Measurements from ENCODE around the gene OR5M11.
"Not testable (repeated sequence)": the region's sequence is repeated elsewhere in the genome, so short reads cannot be mapped to it uniquely, and the experiment has no call there.

The OR5M11 gene

DNA sequence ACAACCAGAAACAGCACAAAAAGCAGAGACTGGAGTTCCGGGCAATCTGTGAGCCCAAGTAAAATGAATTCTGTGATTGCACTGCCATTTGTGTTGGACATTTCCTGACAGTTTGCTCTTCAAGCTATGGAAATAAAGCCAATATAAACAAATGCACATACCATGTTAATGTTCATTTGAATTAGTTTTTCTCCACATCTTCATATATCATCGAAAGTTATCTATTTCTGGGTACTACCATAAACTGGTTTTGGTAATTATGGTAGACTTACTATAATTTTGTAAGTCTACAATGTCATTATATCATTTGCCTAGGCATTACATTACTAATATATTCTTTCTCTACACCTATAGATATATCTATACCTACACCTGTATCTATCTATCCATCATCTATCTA, at the start of gene OR5M11:
Gene OR5M11, minus strand, starts transcription at position 101 of the 400 bp plus-strand sequence. Its CDS starts 0 bp downstream, at position 101.
- Histone ChIP-seq H3F3A (ENCODE audit: control insufficient read depth, insufficient read depth) (no peaks in the 10 kb centered on the region), H3K36me3 (ENCODE audit: control insufficient read depth, low read length) (no peaks in the 10 kb centered on the region), H3K79me2 (ENCODE audit: control insufficient read depth, low read length) (no peaks in the 10 kb centered on the region), H3K9me2 (replicated peaks; ENCODE audit: control insufficient read depth, low read length) (no peaks in the 10 kb centered on the region), H3K4me2 (ENCODE audit: low read length) (no peak within 1 kb of the TSS), H3K9me3 (ENCODE audit: control insufficient read depth, insufficient read depth, low read length) (no peaks in the 10 kb centered on the region), H3K27ac (ENCODE audit: low read depth, low read length) (no peak within 1 kb of the TSS), H3K27me3 (ENCODE audit: control insufficient read depth, low read length) (no peaks in the 10 kb centered on the region), H3K4me1 (ENCODE audit: control insufficient read depth, low read length) (no peaks in the 10 kb centered on the region), H4K20me1 (ENCODE audit: control insufficient read depth, insufficient read depth, low read depth, low read length) (no peaks in the 10 kb centered on the region), H3K4me3 (ENCODE audit: low read length) (no peak within 1 kb of the TSS)
- no peak for TF ChIP-seq EZH2phosphoT487 (IDR thresholded peaks at IDR 0.05; ENCODE audit: borderline replicate concordance, low read length)
- no peak for TF ChIP-seq CTCF (IDR thresholded peaks at IDR 0.05; ENCODE audit: low read depth, low read length, poor library complexity, severe bottlenecking)

DNA sequence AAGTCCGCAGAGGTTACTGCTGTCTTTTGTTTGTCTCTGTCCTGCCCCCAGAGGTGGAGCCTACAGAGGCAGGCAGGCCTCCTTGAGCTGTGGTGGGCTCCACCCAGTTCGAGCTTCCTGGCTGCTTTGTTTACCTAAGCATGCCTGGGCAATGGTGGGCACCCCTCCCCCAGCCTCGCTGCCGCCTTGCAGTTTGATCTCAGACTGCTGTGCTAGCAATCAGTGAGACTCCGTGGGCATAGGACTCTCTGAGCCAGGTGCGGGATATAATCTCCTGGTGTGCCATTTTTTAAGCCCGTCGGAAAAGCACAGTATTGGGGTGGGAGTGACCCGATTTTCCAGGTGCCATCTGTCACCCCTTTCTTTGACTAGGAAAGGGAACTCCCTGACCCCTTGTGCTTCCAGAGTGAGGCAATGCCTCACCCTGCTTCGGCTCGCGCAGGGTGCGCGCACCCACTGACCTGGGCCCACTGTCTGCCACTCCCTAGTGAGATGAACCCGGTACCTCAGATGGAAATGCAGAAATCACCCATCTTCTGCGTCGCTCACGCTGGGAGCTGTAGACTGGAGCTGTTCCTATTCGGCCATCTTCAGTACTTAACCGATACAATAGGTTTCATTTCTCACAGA, 49.1 kb upstream of the OR5M11 start:
- H3K27ac ChIP-seq (ENCODE audit: low read depth, low read length); H3K79me2 ChIP-seq (ENCODE audit: control insufficient read depth, low read length); H4K20me1 ChIP-seq (ENCODE audit: control insufficient read depth, insufficient read depth, low read depth, low read length); H3K4me3 ChIP-seq (ENCODE audit: low read length); H3K36me3 ChIP-seq (ENCODE audit: control insufficient read depth, low read length); H3K9me2 ChIP-seq (replicated peaks; ENCODE audit: control insufficient read depth, low read length); H3F3A ChIP-seq (ENCODE audit: control insufficient read depth, insufficient read depth); H3K27me3 ChIP-seq (ENCODE audit: control insufficient read depth, low read length); H3K4me1 ChIP-seq (ENCODE audit: control insufficient read depth, low read length); H3K9me3 ChIP-seq (ENCODE audit: control insufficient read depth, insufficient read depth, low read length); H3K4me2 ChIP-seq (ENCODE audit: low read length): not testable (repeated sequence)

- H3K27ac ChIP-seq (ENCODE audit: low read depth, low read length), result no peak within 1 kb of the TSS
- H3F3A ChIP-seq (ENCODE audit: control insufficient read depth, insufficient read depth), result no peaks in the 10 kb centered on the region
- no peaks in the 10 kb centered on the region for H3K36me3 ChIP-seq (ENCODE audit: control insufficient read depth, low read length)
- H3K9me3 ChIP-seq (ENCODE audit: control insufficient read depth, insufficient read depth, low read length), result no peaks in the 10 kb centered on the region
- no peak within 1 kb of the TSS for H3K4me2 ChIP-seq (ENCODE audit: low read length)
- H3K27me3 ChIP-seq (ENCODE audit: control insufficient read depth, low read length), result no peaks in the 10 kb centered on the region
- no peaks in the 10 kb centered on the region for H3K4me1 ChIP-seq (ENCODE audit: control insufficient read depth, low read length)
- H3K9me2 ChIP-seq (replicated peaks; ENCODE audit: control insufficient read depth, low read length), result no peaks in the 10 kb centered on the region
- no peaks in the 10 kb centered on the region for H3K79me2 ChIP-seq (ENCODE audit: control insufficient read depth, low read length)
- TF ChIP-seq EZH2phosphoT487 (IDR thresholded peaks at IDR 0.05; ENCODE audit: borderline replicate concordance, low read length), result no peak
- TF ChIP-seq CTCF (IDR thresholded peaks at IDR 0.05; ENCODE audit: low read depth, low read length, poor library complexity, severe bottlenecking), result no peak
- no peaks in the 10 kb centered on the region for H4K20me1 ChIP-seq (ENCODE audit: control insufficient read depth, insufficient read depth, low read depth, low read length)
- no peak within 1 kb of the TSS for H3K4me3 ChIP-seq (ENCODE audit: low read length)
Observed at GRCh38 chr11:56577621-56578020, 34.6 kb upstream of the OR5M11 start, which contains the start of gene OR5M10. Gene OR5M10 (minus strand): TSS chr11:56577721. CDS start chr11:56577721, 0 bp downstream.

GRCh38 chr11:56558574-56558973, 15.5 kb upstream of the OR5M11 start:
- no peak overlapping the region for H3K27ac ChIP-seq (ENCODE audit: low read depth, low read length)
- no peak overlapping the region for H3K4me2 ChIP-seq (ENCODE audit: low read length)
- TF ChIP-seq CTCF (IDR thresholded peaks at IDR 0.05; ENCODE audit: low read depth, low read length, poor library complexity, severe bottlenecking), result no peak
- no peak for TF ChIP-seq EZH2phosphoT487 (IDR thresholded peaks at IDR 0.05; ENCODE audit: borderline replicate concordance, low read length)
- H3K79me2 ChIP-seq (ENCODE audit: control insufficient read depth, low read length), result no peaks in the 10 kb centered on the region
- H3K4me3 ChIP-seq (ENCODE audit: low read length), result no peak overlapping the region
- no peaks in the 10 kb centered on the region for H3F3A ChIP-seq (ENCODE audit: control insufficient read depth, insufficient read depth)
- H3K27me3 ChIP-seq (ENCODE audit: control insufficient read depth, low read length), result no peaks in the 10 kb centered on the region
- H3K4me1 ChIP-seq (ENCODE audit: control insufficient read depth, low read length), result no peaks in the 10 kb centered on the region
- H3K9me2 ChIP-seq (replicated peaks; ENCODE audit: control insufficient read depth, low read length), result no peaks in the 10 kb centered on the region
- no peaks in the 10 kb centered on the region; the same call in 1 of the 2 replicates for H3K9me3 ChIP-seq (ENCODE audit: control insufficient read depth, insufficient read depth, low read length)
- H3K36me3 ChIP-seq (ENCODE audit: control insufficient read depth, low read length), result no peaks in the 10 kb centered on the region
- H4K20me1 ChIP-seq (ENCODE audit: control insufficient read depth, insufficient read depth, low read depth, low read length), result no peaks in the 10 kb centered on the region

GRCh38 chr11:56554691-56555090, 11.6 kb upstream of the OR5M11 start:
- H4K20me1 ChIP-seq (ENCODE audit: control insufficient read depth, insufficient read depth, low read depth, low read length); H3K27ac ChIP-seq (ENCODE audit: low read depth, low read length); H3K4me1 ChIP-seq (ENCODE audit: control insufficient read depth, low read length); H3K79me2 ChIP-seq (ENCODE audit: control insufficient read depth, low read length); H3K27me3 ChIP-seq (ENCODE audit: control insufficient read depth, low read length); H3K4me2 ChIP-seq (ENCODE audit: low read length); H3F3A ChIP-seq (ENCODE audit: control insufficient read depth, insufficient read depth); H3K36me3 ChIP-seq (ENCODE audit: control insufficient read depth, low read length); H3K4me3 ChIP-seq (ENCODE audit: low read length); H3K9me3 ChIP-seq (ENCODE audit: control insufficient read depth, insufficient read depth, low read length); H3K9me2 ChIP-seq (replicated peaks; ENCODE audit: control insufficient read depth, low read length): not testable (repeated sequence)
